NOMO-1 treated with dmso at 0.1 percent for 144 hours (cell line): ENCODE data around the gene PCDHB8.
"Not testable (repeated sequence)": the region's sequence is repeated elsewhere in the genome, so short reads cannot be mapped to it uniquely, and the experiment has no call there.

Source experiments
- DNase-seq: peaks from one replicate; lab custom pipeline; 2025; ENCODE audit not compliant: unreplicated experiment; lab: John Stamatoyannopoulos, UW

The PCDHB8 gene

DNA sequence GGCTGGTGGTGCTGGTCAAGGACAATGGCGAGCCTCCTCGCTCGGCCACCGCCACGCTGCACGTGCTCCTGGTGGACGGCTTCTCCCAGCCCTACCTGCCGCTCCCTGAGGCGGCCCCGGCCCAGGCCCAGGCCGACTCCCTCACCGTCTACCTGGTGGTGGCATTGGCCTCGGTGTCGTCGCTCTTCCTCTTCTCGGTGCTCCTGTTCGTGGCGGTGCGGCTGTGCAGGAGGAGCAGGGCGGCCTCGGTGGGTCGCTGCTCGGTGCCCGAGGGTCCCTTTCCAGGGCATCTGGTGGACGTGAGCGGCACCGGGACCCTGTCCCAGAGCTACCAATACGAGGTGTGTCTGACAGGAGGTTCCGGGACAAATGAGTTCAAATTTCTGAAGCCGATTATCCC, 47.8 kb downstream of the PCDHB8 start:
- not testable (repeated sequence) for DNase-seq
